NCI-H2107 (cell line): ENCODE data around the gene MPV17.
"Not testable (repeated sequence)": the region's sequence is repeated elsewhere in the genome, so short reads cannot be mapped to it uniquely, and the experiment has no call there.

Experiments used
- DNase-seq: peaks from one replicate; lab custom pipeline; 2025; lab: John Stamatoyannopoulos, UW

Gene MPV17

DNA sequence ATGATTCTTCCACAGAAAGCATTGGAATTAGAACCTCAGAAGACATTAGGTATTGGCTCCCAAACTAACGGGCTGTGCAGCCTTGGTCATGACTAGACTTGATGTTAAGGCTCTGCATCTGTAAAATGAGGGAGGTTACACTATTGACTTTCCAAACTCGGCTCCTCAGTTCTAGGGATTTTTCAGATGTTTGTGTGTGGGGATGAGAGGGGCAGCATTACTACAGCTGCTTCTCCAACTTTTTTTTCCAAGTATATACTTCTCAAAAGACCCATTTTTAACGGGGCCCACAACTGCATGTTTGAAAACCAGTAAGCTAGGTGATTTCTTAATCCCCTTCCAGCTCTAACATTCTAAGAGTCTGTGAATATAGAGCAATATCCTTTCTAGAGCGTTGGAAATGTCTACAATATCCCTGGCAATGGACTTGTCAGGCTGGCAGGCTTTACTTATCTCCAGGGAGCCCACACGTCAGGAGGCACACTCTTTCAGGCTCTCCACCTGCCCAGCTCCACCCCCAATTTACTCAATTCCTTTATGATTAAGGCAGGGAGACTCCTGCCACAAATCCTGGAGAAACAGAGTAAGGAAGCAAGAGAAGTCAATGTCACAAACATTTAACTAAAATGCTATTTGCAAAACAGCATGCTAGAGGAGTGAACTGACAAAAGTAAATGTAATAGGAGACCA is 844 bp upstream of the MPV17 start:
- no peak for DNase-seq

DNA sequence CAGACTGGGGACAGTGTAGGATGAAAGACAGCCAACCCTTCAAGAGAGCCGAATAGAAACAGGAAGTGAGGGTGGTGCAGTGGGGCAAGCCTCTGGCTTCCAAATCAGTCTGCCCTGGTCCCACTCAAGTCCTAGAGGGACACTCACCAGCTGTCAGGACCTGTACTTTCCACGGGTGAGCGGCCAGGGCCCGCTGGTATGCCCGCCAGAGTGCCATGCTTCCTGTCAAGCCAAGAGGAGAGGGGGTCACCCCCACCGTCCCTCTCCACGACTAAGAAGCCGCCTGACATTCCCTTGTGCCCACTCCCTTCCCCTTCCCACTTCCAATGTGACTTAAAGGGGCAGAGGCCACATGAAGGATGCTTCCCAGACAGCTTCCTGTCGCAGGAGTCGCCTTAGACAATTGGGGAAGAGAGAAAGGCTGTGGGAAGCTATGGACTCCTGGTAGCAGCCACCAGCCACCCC is 564 bp downstream of the MPV17 start:
- DNase-seq: no peak

DNA sequence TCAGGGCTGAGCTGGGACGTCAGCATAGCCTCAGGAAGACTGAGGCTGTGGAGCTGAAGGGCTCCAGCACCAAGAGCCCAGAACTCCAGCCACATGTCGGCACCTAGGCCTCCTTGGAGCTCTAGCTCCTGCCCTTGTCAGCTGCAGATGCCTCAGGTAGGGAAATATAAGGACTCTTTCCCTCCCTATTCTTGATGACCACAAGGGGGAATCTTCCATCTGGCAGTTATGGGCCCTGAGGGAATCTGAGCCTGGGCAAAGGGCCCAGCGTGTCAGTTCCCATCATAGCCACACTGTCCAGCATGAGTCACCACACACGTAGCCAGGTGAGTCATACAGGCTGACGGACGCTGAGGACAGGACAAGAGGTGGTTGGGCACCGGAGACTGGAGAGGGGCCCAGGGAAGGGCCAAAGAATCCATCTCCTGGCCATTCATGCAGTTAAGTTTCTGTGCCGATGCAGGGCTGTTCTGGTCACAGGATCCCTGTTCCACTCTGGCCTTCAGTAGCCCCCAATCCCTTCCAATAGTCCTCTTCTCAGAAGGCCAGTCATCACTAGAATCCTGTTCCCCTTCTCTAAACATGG is 1.8 kb downstream of the MPV17 start:
- DNase-seq: no peak

DNA sequence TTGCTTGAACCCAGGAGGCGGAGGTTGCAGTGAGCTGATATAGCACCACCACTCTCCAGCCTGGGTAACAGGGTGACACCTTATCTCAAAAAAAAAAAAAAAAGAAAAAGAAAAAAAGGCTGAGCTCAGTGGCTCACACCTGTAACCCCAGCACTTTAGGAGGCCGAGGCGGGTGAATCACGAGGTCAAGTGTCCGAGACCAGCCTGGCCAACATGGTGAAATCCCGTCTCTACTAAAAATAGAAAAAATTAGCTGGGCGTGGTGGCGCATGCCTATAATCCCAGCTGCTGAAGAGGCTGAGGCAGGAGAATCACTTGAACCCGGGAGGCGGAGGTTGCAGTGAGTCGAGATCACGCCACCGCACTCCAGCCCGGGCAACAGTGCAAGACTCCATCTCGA is 3.1 kb downstream of the MPV17 start:
- DNase-seq: not testable (repeated sequence)

DNA sequence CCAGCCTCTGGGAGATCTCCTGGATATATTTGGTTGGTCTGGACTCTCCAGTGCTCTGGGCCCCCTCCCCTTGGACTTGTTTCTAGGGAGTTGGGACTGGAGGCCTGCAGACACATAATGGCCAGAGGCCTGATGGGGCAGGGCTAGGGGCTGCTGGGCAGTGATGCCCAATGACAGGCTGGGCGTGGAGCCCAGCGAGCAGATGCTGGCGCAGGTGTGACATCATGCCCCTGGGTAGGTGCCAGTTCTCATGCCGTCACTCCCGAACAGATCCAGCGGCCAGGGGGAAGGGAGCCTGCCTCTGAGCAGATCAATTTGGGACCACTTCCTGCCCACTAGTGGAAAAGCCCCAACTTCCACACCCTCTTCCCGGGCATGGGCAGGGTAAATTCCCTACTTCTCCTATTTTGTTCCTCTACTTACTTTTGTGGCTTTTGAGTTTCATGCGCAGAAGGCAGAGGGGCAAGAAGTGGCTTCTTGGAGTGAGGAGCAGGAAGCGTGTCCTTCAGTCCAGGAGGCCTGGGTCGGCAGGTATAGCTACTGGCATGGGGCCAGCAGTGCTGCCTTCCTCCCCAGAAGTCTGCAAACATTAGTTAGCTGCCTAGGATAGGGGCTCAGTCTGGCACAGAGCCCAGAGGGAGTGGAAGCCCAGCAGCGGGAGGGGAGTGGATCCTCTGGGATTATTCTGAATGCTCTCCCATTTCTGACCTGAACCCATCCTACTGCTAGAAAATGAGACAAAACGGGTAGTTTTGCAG is 6.1 kb downstream of the MPV17 start:
- no peak for DNase-seq

DNA sequence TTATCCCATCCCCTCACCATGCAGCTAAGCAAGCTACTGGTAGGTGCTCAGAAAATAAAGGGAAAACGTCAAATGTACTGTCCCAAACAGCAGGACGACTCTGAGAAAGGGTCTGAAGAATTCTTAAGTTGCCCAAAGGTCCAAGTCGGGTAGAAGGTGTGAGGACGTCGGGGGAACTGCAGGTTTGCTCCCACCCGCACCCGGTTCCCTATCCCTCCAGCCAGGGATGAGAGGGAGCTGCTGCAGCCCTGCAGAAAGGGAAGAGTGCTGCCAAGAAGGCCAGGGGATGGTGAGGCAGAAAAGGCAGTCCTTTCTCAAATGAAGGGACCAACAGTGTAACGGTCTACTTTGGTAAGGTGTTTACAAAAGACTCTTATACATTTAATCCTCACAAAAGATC is 7.8 kb downstream of the MPV17 start:
- DNase-seq: no peak

DNA sequence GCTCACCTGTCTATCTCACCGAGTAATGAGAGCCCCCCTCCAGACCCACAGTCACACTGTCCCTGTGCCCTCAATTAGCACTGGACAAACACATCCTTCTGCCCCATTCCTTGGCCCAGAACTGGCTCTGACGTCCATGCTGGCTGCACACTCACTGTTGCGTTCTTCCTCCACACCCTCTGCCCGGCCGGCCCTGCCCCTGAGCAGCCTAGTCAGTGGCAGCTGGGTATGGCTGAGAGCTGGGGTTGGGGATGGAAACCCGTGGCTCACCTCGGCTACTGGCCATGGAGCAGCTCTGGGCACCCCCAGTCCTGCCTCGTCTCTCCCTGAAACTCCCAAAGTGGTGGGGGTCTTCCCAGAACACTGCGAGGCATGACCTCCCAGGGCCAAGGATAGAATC is 8.2 kb downstream of the MPV17 start:
- DNase-seq: no peak

DNA sequence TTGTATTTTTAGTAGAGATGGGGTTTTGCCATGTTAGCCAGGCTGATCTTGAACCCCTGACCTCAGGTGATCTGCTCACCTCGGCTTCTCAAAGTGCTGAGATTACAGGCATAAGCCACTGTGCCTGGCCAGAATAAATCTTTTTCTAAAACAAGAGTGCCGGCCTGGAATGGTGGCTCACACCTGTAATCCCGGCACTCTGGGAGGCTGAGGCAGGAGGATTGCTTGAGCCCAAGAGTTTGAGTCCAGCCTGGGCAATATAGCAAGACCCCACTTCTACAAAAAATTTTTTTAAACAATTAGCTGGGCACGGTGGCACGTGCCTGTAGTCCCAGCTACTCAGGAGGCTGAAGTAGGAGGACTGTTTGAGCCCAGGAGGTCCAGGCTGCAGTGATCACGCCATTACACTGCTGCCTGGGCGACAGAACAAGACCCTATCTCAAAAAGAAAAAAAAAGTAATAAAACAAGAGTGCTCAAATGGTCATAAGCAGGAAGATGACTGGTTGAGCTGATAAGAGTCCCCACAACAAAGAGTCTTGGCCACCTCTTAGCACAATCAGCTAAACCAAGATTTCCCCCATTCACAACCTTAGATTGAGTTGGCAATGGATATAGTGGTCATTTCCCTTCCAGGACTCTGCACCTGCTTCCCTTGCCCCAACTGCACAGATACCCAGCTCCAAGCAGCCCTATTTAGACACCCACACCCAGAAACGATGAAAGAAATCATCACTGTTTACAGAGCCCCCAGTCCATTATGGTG is 8.8 kb downstream of the MPV17 start:
- no peak for DNase-seq

DNA sequence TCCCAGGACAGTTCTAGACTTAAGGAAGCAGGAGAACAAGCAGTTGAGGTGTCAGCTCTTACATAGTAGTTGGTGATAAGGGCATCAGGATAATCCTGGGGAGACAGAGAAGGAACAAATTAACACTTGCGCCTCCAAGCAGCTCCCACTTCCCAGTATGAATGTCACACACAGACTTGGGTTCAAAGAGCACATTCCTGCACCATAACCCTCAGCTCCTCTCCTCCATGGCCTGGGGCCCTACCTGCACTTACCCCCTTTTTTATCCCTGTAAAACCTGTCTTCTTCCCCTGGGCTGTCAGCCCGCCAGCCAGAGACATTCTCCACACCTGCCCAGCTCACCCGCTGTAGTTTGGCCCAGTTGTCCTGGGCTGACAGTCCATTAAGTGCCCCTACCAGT is 10.7 kb downstream of the MPV17 start:
- no peak for DNase-seq

DNA sequence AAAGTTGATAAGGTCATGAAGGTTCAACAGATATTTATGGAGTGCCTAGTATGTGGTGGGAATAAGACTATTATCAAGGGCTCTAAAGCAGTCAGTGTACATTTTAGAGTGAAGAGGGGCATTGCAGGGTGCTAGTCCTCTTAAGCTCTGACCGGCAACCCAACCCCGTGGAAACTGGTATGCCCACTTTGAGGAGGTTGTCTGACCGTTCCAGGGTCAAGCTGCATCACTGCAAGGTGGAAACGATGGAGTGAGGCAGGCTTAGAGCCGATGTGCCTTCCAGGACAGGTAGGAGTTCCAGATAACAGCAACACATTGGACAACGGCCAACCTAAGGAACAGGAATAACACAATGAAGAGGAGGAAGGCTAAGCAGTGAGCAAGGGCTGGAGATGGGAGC is 13.2 kb downstream of the MPV17 start:
- DNase-seq: no peak

DNA sequence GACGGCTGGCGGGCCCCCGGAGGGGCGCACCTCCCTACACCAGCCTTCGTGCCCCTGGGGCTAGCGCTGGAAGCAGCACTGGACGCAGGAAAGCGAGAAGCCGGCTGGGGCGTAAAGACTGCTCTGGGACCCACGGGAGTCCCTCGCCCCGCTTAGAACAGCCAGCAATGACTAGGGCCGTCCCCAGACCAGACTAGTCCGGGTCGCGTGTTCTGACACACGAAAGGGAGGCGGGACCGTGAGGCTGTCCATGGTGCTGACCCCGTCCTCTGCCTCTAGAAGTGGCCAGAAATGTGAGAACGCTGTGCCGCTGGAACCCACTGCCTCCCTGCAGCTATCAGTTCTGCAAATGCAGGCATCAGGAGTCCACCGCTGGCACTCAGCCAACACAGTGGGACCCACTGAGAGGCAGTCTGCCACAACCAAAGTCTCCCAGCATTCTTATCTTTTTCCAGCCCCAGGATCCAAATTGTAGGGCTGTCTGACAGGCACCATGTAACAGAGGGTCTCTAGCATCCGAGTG is 14.5 kb downstream of the MPV17 start, which contains the start of gene UCN:
UCN (minus strand) TSS at position 87 of the 523 bp plus-strand sequence. CDS start 550 bp downstream, outside the sequence.
- DNase-seq: no peak

DNA sequence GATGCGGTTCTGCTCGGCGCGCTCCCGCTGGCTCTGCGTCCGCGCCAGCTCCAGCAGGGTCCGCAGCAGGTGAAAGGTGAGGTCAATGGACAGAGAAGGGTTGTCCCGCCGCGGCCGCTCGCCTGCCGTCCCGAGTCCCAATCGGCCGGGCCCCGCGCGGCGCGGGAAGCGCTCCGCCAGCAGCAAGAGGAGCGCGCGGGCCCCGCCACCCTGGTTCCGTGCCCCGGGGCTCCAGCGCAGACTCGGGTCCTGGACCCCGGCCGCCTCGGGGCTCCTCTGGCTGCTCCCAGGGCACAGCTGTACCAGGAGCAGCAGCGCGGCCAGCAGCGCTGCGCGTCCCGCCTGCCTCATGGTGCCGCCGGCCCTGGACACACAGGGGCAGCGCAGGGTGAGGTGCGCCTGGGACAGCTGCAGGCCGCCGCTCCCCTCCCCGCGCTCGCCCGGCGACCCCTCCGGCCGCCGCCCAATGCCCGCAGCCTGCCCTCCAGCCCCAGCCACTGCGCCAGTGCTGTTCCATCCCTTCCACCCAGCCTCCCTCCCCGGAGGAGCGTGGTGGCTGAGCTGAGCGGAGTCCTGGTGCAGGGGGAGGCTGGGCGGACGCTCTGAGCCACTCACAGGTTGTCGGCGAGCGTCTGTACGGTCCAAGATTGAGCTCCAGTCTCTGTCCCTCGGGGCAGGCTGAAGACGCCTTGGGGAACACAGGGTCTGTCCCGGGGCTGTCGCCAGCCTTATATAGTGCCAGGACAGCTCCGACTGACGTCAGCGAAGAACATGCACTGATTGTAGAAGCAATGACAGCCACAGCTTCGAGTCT is 15.1 kb downstream of the MPV17 start:
- DNase-seq: no peak

DNA sequence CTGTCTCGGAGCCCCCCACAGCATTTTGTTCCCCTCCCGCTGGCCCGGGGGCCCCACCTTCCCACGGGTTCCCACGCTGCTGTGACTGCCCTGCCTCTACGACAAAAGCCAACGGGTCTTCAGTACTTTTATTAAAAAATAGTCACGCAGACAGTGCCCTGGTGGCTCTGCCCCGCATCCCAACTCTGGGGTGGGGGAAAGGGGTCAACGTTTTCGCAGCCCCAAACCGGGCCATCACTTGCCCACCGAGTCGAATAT is 15.7 kb downstream of the MPV17 start:
- DNase-seq: no peak

DNA sequence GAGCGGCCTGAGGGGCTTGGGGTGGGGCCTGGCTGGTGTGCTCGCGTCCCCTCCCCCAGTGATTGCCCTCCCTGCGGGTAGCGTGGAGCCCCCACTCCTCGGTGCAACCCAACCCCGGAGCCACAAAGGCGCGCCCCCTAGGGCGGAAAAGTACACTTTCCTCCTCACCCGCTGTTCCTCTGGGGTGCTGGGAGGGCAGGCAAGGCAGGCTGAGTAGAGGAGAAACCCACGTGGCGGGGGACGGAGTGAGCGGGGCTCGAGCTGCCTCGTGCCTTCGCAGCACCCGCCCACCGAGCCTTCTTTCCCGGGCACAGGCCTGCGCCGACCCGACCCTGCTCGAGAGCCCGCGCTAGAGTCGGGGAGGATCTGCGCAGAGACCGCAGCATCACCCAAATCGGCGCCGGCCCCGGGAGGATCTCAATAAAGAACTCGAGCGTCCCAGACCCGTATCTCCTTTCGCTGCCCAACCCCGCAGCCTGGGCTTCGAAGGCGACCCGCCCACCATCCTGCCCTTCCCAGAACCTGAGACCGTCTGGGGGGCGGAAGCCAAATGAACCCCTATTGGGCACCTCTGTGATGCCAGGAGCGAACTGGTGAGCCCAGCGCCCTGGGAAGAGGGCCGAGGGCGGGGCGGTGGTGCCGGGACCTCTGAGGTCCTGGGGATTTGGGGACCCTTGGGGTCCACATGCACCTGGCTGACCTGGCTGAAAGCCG is 16.2 kb downstream of the MPV17 start:
- DNase-seq: no peak

DNA sequence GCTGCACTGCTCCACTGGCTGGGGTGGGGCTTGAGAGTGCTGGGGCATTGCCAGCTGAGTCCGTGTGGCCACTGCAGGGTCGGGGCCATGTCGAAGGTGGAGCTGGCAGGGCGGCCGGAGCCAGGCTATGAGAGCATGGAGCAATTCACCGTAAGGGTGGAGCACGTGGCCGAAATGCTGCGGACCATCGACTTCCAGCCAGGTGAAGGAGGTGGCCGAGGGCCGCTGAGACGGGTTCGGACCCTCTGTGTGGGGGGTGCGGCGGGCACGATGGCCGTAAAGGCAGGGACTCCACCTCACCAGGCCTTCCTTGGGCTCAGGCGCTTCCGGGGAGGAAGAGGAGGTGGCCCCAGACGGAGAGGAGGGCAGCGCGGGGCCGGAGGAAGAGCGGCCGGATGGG is 16.8 kb downstream of the MPV17 start:
- DNase-seq: no peak

DNA sequence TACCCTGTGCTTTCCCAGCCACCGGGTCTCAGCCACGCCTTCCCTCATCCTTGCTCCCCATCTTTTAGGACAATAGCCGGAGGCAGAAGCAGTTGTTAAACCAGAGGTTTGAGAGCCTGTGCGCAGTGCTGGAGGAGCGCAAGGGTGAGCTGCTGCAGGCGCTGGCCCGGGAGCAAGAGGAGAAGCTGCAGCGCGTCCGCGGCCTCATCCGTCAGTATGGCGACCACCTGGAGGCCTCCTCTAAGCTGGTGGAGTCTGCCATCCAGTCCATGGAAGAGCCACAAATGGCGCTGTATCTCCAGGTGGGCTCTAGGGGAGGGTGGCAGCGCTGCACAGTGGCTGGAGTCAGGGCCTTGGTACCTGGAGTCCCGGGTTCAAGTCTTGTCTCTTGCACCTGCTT is 17.4 kb downstream of the MPV17 start:
- no peak for DNase-seq

DNA sequence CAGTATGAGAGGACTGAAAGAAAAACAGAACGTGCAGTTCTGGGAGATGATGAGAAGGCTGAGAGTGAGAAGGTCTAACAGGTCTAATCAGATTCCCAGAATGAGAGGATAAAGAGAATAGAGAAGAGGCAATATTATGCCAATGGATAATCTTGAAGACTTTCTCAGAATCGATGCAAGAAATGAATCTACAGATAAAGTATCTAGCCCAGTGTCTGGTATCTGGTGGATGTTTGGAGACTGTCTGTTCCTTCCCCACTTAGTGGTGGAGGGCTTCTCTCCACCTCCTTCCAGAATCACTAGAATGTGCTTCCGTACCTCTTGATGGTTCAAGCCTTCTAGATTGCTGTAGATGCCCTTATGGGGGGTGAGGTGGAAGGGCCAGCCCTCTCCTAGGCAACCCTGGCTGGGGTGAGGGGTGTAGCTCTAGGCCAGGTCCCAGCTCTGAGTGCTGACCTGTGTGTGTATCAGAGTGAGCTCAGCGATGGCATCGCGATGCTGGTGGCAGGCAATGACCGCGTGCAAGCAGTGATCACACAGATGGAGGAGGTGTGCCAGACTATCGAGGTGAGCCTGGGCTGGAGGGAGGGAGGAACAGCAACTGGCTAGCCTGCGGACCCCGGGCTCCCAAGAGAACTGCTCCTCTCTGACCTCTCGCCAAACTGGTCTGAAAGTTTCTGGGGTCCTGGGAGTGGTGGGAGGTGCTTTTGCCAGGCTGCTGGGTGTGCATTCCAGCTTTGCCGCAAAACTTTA is 18.2 kb downstream of the MPV17 start:
- no peak for DNase-seq

DNA sequence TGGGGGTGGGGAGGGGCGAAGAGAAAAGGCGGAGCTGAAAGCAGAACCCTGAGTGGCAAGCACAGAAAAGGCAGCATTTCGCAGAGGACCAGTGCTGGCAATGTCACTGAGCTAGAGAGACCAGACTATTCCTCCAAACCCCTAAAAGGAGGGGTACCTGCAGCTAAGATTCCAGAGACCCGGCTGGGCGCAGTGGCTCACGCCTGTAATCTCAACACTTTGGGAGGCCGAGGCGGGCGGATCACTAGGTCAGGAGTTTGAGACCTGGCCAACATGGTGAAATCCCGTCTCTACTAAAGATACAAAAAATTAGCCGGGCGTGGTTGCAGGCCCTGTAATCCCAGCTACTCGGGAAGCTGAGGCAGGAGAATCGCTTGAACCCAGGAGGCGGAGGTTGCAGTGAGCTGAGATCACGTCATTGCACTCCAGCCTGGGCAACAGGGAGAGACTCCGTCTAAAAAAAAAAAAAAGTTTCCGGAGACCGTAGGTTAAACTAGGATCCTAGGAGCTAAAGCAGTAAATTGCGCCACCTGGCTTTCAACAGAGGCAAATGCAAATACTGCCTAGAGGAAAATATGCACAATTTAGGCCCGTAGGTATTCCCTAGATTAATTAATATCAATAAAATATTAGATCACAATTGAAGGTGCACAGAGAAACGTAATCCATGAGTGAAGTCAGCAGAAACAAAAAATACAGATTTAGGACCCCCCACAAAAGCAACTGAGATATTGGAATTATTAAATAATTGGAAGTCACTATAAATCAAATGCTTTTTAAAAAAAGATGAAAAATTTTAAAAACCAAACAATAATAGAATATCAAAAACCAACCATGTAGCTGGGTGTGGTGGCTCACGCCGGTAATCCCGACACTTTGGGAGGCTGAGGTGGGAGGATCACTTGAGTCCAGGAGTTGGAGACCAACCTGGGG is 19.5 kb downstream of the MPV17 start:
- DNase-seq: peak; percentile 74

DNA sequence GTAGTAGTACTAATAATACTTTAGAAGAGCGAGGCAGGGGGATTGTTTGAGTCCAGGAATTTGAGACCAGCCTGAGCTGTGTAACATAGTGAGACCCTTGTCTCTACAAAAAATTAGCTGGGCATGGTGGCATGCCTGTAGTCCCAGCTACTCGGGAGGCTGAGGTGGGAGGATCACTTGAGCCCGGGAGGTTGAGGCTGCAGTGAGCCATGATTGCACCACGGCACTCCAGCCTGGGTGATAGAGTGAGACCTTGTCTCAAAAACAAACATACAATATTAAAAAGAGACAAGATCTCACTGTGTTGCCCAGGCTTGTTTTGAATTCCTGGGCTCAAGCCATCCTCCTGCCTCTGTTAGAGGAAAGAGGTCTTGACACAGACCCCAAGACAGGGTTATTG is 22.3 kb downstream of the MPV17 start:
- not testable (repeated sequence) for DNase-seq
